GM20000 (cell line): ENCODE measurements around the gene LHFPL3.

Experiments
- DNase-seq: peaks from one replicate; pipeline ENCODE4 v3.0.0; 2012; ENCODE audit warnings: low spot score
- TF ChIP-seq, protein P1 (sequence below): IDR thresholded peaks from 2 replicates; pipeline ENCODE4 v1.5.1; 2012; ENCODE audit warnings: mild to moderate bottlenecking, control low read depth; ENCODE audit errors: extremely low read depth, missing control alignments

LHFPL3 gene

GRCh38 chr7:104408371-104408770 is 80.0 kb downstream of the LHFPL3 start:
- no peak for DNase-seq
- TF ChIP-seq, protein P1, sequence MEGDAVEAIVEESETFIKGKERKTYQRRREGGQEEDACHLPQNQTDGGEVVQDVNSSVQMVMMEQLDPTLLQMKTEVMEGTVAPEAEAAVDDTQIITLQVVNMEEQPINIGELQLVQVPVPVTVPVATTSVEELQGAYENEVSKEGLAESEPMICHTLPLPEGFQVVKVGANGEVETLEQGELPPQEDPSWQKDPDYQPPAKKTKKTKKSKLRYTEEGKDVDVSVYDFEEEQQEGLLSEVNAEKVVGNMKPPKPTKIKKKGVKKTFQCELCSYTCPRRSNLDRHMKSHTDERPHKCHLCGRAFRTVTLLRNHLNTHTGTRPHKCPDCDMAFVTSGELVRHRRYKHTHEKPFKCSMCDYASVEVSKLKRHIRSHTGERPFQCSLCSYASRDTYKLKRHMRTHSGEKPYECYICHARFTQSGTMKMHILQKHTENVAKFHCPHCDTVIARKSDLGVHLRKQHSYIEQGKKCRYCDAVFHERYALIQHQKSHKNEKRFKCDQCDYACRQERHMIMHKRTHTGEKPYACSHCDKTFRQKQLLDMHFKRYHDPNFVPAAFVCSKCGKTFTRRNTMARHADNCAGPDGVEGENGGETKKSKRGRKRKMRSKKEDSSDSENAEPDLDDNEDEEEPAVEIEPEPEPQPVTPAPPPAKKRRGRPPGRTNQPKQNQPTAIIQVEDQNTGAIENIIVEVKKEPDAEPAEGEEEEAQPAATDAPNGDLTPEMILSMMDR = no peak

DNA sequence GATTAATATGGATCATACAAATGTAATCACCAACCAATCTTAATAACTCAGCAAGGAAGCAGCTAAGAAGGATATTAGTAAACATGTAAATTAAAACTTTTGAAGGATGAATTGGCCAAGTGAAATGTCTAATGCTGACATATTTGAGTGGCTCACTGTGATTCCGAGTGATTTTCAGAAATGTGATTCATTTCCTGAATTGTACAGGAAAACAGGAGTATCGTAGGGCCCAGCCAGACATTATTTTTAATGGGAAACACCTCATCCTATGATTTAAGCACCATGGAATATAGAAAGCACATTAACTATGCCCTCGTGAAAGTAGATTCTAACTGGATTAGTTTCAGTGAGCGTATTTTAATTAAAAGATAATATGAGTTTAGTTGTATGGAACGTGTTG is 82.3 kb downstream of the LHFPL3 start:
- DNase-seq = no peak
- TF ChIP-seq, protein P1 = no peak

- DNase-seq = no peak
- TF ChIP-seq, protein P1 = no peak
Observed at GRCh38 chr7:104412911-104413310, 84.5 kb downstream of the LHFPL3 start.

- DNase-seq = no peak
- TF ChIP-seq, protein P1 = no peak
Observed at GRCh38 chr7:104414216-104414615, 85.8 kb downstream of the LHFPL3 start.

- TF ChIP-seq, protein P1 = peak; percentile 18
- DNase-seq = no peak
Observed at GRCh38 chr7:104415700-104416099, 87.3 kb downstream of the LHFPL3 start.

- TF ChIP-seq, protein P1 = no peak
- no peak for DNase-seq
Observed at GRCh38 chr7:104416866-104417393, 88.5 kb downstream of the LHFPL3 start.

DNA sequence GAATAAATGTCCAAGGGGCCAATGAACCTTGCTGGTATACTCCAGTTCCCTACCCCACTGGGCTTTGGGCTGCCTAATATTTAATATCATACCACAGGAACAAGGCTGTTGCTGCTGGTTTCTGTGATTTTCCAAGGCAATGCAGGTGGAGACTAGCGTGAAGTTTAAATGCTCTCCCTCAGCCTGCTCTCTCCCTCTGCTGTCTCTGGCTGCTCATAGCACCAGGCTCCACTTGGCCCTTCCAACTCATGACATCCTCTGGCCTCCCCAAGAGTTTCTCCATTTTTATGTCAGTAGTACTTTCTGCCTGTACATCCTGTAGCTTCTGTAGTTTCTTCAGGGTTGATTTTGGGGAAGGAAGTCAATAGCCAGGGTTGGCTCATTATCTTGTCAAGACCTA is 103.5 kb downstream of the LHFPL3 start:
- DNase-seq = no peak
- TF ChIP-seq, protein P1 = no peak
